Activated CD8-positive, alpha-beta T cell treated with anti-CD3 and anti-CD28 coated beads for 36 hours (primary cell): ENCODE data around the gene NKX1-1. TPM values are rescaled to one million over a fixed set of nuclear protein-coding genes. Genes with fewer than 3 reads are reported as not detected.

Source experiments
- ATAC-seq: fragments of 200-7000 bp; cut with Tn5 transposase; one replicate; pipeline ENCODE4 v1.10.0; 2021; ENCODE audit warnings: mild to moderate bottlenecking, moderate library complexity
- CTCF ChIA-PET: fragments of 350-600 bp; sonication (Branson Sonifier 250); formaldehyde crosslinking; loops from one replicate; lab custom pipeline; 2021; ENCODE audit warnings: antibody characterized with exemption; lab: Charles Lee
- POLR2A ChIA-PET: fragments of 350-600 bp; sonication (Branson Sonifier 250); formaldehyde crosslinking; loops from one replicate; lab custom pipeline; 2021; ENCODE audit warnings: antibody characterized with exemption; lab: Charles Lee
- DNase-seq: peaks from one replicate; pipeline ENCODE4 v3.0.0-alpha.2; 2020
- H3K27ac Mint-ChIP-seq: one replicate; pipeline ENCODE4 v1.8.0; 2021; ENCODE audit warnings: mild to moderate bottlenecking, mixed read lengths
- H3K27me3 Mint-ChIP-seq: one replicate; pipeline ENCODE4 v1.8.0; 2021; ENCODE audit warnings: mixed read lengths
- H3K36me3 Mint-ChIP-seq: one replicate; pipeline ENCODE4 v1.8.0; 2021; ENCODE audit warnings: low read depth, mixed read lengths
- H3K4me1 Mint-ChIP-seq: one replicate; pipeline ENCODE4 v1.8.0; 2021; ENCODE audit warnings: low read depth, mixed read lengths
- H3K4me3 Mint-ChIP-seq: one replicate; pipeline ENCODE4 v1.8.0; 2021; ENCODE audit warnings: mild to moderate bottlenecking, moderate library complexity, mixed read lengths
- H3K9me3 Mint-ChIP-seq: one replicate; pipeline ENCODE4 v1.8.0; 2021; ENCODE audit warnings: mixed read lengths
- intact Hi-C: fragments of 100-400 bp; cut with micrococcal nuclease; formaldehyde crosslinking; loops from one replicate; pipeline ENCODE4 v1.10.0; 2022
- total RNA-seq, 2 experiments: library from RNA; stranded (reverse); gene quantifications; one replicate each; pipeline ENCODE4 v1.2.3, GENCODE V29; 2021
- TF ChIP-seq, protein P1 (sequence below): fragments of 200-600 bp; IDR thresholded peaks from one replicate; pipeline ENCODE4 v1.8.0; 2022; ENCODE audit warnings: antibody characterized with exemption, mild to moderate bottlenecking

NKX1-1 gene
- total RNA-seq, 2 experiments from 2014 or later = not detected

DNA sequence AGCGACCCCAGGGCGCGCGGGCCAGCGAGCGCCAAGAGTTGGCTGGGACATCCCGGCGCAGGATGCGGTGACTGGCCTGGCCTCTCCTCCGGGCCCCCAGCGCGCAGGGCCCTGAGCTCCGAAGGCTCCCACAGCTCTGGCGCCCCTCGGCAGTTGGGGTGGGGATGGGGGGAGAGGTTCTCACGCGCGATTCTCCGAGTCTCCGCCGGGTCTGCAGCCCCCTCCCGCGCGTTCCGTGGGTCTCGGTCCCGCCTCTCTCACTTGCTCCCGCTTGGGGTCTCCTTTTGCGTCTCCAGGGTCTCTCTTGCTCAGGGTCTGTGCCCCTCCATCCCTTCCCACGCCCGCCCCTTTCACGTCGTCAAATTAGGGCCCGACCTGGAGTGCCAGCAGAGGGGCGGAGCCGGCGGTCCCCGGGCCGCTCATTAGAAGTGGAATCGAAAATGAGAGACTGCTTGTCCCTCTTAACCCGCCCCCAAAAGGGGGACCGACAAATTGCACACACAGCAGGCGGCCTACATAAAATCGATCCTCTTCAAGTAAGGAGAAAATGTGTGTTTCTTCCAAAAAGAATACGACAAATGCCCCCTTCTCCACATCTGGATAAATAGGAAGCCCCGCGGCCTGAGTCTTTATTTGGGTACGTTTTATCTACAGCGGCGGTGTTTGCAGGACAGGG lies 877 bp upstream of the NKX1-1 start:
- POLR2A ChIA-PET = no interaction called here
- Mint-ChIP-seq H3K27ac (no peak overlapping the region), H3K9me3 (no peaks in the 10 kb centered on the region), H3K4me3 (no peak overlapping the region), H3K36me3 (no peaks in the 10 kb centered on the region), H3K4me1 (peaks cover 7% of the 10 kb centered on the region), H3K27me3 (peaks cover 59% of the 10 kb centered on the region)
- intact Hi-C loops = no loop called here
- CTCF ChIA-PET = interaction anchor here (1.5 kb wide), 1 partner anchor 105 kb away, joined by 4 read pairs; no protein-coding TSS in a partner anchor
- DNase-seq (no peak), ATAC-seq (no peak)
- TF ChIP-seq, protein P1, sequence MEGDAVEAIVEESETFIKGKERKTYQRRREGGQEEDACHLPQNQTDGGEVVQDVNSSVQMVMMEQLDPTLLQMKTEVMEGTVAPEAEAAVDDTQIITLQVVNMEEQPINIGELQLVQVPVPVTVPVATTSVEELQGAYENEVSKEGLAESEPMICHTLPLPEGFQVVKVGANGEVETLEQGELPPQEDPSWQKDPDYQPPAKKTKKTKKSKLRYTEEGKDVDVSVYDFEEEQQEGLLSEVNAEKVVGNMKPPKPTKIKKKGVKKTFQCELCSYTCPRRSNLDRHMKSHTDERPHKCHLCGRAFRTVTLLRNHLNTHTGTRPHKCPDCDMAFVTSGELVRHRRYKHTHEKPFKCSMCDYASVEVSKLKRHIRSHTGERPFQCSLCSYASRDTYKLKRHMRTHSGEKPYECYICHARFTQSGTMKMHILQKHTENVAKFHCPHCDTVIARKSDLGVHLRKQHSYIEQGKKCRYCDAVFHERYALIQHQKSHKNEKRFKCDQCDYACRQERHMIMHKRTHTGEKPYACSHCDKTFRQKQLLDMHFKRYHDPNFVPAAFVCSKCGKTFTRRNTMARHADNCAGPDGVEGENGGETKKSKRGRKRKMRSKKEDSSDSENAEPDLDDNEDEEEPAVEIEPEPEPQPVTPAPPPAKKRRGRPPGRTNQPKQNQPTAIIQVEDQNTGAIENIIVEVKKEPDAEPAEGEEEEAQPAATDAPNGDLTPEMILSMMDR = no peak

DNA sequence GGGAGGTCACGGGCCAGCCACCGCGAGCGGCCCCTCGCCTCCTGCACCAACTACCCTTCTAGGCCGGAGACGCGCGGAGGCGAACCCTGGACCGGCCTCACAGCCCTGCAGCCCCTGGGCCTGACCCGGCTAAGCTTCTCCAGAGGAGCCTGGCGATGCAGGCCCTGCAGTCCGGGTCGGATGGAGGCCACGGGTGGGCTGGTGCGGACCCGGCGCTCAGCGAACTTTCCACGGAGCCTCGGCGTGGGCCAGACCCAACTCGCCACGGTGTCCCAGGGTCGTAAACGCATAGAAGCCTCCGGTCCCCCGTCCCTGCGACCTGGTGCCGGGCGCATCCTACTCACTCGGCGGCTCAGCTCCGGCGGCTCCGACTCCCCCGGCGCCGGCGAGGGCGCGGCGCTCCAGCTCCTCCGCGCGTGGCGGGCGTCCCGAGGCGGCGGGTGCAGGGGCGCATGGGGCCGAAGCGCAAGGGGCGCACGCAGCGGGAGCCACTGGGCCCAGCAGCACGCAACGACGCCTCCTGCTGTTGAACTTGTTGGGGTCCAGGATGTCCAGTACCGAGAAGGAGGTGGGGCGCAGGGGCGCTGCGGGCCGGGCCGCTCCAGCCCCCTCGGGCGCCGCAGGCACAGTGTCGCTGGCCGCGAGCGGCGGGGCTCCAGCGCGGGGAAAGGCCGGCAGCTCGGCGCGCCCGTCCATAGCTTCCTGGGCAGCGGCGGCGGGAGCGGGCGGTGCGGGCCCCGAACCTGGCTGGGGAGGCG lies 427 bp downstream of the NKX1-1 start:
- Mint-ChIP-seq H3K4me1 (peaks cover 7% of the 10 kb centered on the region), H3K36me3 (no peaks in the 10 kb centered on the region), H3K4me3 (no peak overlapping the region), H3K27ac (no peak overlapping the region), H3K9me3 (no peaks in the 10 kb centered on the region), H3K27me3 (peaks cover 52% of the 10 kb centered on the region)
- CTCF ChIA-PET = no interaction called here
- TF ChIP-seq, protein P1 = no peak
- POLR2A ChIA-PET = no interaction called here
- intact Hi-C loops = no loop called here
- no peak for ATAC-seq
- DNase-seq = no peak

DNA sequence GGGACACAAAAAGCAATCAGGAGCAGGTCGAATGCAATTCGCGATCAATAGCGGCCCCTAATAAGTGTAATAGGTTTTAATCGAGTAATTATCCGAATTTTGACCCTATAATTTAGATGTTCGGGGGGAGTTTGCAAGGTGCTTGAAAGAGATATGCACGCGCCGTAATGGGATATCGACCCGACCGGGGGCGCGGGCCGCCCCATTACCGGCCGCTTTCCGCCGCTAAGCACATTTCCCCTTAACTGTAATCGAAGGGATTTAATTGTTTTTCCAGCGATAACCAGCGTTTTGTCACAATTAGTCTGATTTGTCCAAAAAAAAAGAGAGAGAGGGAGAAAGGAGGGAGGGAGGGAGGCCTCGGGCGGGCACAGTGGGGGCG lies 997 bp downstream of the NKX1-1 start:
- ChIA-PET CTCF (no interaction called here), POLR2A (no interaction called here)
- no peaks in the 10 kb centered on the region for H3K36me3 Mint-ChIP-seq
- DNase-seq (no peak), ATAC-seq (no peak)
- no peaks in the 10 kb centered on the region for H3K9me3 Mint-ChIP-seq
- peaks cover 7% of the 10 kb centered on the region for H3K4me1 Mint-ChIP-seq
- TF ChIP-seq, protein P1 = no peak
- no peak overlapping the region for H3K4me3 Mint-ChIP-seq
- no peak overlapping the region for H3K27ac Mint-ChIP-seq
- intact Hi-C loops = no loop called here
- H3K27me3 Mint-ChIP-seq = peaks cover 53% of the 10 kb centered on the region

DNA sequence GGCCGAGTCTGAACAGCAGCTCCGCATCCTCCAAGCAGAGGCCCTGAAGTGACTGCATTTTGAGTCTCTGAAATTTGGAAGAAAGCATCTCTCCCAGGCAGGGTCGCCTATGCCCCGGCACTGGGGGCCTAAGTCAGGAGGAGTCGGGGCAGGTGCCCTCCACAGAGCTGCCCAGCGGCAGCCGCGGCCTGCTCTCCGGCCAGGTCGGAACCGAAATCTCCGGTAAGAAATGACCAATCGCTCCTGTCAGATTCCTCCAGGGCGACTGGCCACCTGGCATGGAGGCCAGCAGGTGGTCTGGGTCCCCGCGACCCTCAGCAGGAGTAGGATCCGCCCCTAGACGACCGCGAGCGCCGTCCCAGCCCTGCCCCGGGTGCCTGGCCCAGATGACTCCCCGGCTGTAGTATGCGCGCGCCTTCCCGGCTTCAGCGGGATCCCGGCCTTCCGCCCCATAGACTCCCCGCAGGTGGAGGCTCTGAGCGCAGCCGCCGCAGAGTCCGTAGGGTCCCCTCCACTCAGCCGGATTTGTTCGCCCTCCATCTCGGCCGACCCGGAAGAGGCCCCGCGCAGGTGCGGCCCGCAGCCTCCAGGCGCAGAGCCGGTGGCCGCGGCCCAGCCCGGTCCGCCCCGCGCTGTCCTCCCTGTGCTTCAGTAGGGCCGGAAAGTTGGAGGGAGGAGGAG lies 1.5 kb downstream of the NKX1-1 start:
- ChIA-PET CTCF (no interaction called here), POLR2A (no interaction called here)
- intact Hi-C loops = no loop called here
- TF ChIP-seq, protein P1 = no peak
- Mint-ChIP-seq H3K27me3 (peaks cover 53% of the 10 kb centered on the region), H3K4me3 (no peak overlapping the region), H3K36me3 (no peaks in the 10 kb centered on the region), H3K4me1 (peaks cover 7% of the 10 kb centered on the region), H3K27ac (no peak overlapping the region), H3K9me3 (no peaks in the 10 kb centered on the region)
- DNase-seq (no peak), ATAC-seq (no peak)
